DOHH2 (cell line): ENCODE measurements around the gene NXPH3.

Experiments
- H3F3A ChIP-seq: fragments of 200-600 bp; sonication (generic), shearing (Covaris generic); 2 replicates; pipeline ENCODE4 v1.6.0; 2016; ENCODE audit warnings: antibody characterized with exemption, mild to moderate bottlenecking; ENCODE audit not compliant: control insufficient read depth, insufficient read depth
- H3K27ac ChIP-seq: fragments of 200-600 bp; sonication (generic); 2 replicates; pipeline ENCODE4 v1.5.1; 2014; ENCODE audit warnings: low read depth, mild to moderate bottlenecking, low read length, moderate library complexity
- H3K27me3 ChIP-seq: fragments of 200-600 bp; sonication (generic); 2 replicates; pipeline ENCODE4 v1.6.1; 2014; ENCODE audit warnings: mild to moderate bottlenecking, low read length, mixed read lengths; ENCODE audit not compliant: control insufficient read depth
- H3K36me3 ChIP-seq: fragments of 200-600 bp; sonication (generic); 2 replicates; pipeline ENCODE4 v1.6.1; 2014; ENCODE audit warnings: mild to moderate bottlenecking, low read length, moderate library complexity, mixed read lengths; ENCODE audit not compliant: control insufficient read depth
- H3K4me1 ChIP-seq: fragments of 200-600 bp; sonication (generic); 2 replicates; pipeline ENCODE4 v1.6.1; 2014; ENCODE audit warnings: mild to moderate bottlenecking, low read length, mixed read lengths; ENCODE audit not compliant: control insufficient read depth
- H3K4me2 ChIP-seq: fragments of 200-600 bp; sonication (generic); 2 replicates; pipeline ENCODE4 v1.6.0; 2014; ENCODE audit warnings: mild to moderate bottlenecking, low read length, moderate library complexity
- H3K4me3 ChIP-seq: fragments of 200-600 bp; sonication (generic); 2 replicates; pipeline ENCODE4 v1.5.1; 2014; ENCODE audit warnings: mild to moderate bottlenecking, low read length, mixed read lengths
- H3K79me2 ChIP-seq: fragments of 200-600 bp; sonication (generic); 2 replicates; pipeline ENCODE4 v1.6.1; 2014; ENCODE audit warnings: mild to moderate bottlenecking, low read length, mixed read lengths; ENCODE audit not compliant: control insufficient read depth
- H3K9me2 ChIP-seq: fragments of 200-600 bp; sonication (generic); replicated peaks from 2 replicates; pipeline ENCODE4 v1.6.1; 2014; ENCODE audit warnings: mild to moderate bottlenecking, low read length, mixed read lengths; ENCODE audit not compliant: control insufficient read depth
- H3K9me3 ChIP-seq: fragments of 200-600 bp; sonication (generic); 2 replicates; pipeline ENCODE4 v1.6.1; 2014; ENCODE audit warnings: antibody characterized with exemption, low read length, mixed read lengths; ENCODE audit not compliant: control insufficient read depth, insufficient read depth
- H4K20me1 ChIP-seq: fragments of 200-600 bp; sonication (generic); 2 replicates; pipeline ENCODE4 v1.6.0; 2014; ENCODE audit warnings: low read depth, mild to moderate bottlenecking, antibody characterized with exemption, low read length, moderate library complexity; ENCODE audit not compliant: control insufficient read depth, insufficient read depth
- CTCF ChIP-seq: fragments of 200-600 bp; sonication (generic); IDR thresholded peaks from one replicate; pipeline ENCODE4 v1.5.1; 2014; ENCODE audit warnings: antibody characterized with exemption, mild to moderate bottlenecking, low read depth, low read length; ENCODE audit not compliant: poor library complexity, severe bottlenecking
- EZH2phosphoT487 ChIP-seq: fragments of 200-600 bp; sonication (generic); IDR thresholded peaks from 2 replicates; pipeline ENCODE4 v1.6.1; 2017; ENCODE audit warnings: borderline replicate concordance, mild to moderate bottlenecking, antibody characterized with exemption, low read length, moderate library complexity, mixed read lengths

NXPH3 gene

GRCh38 chr17:49630113-49630900 lies 54.6 kb downstream of the NXPH3 start:
- peaks cover 36% of the 10 kb centered on the region for H3K79me2 ChIP-seq
- H3F3A ChIP-seq, result no peaks in the 10 kb centered on the region
- H3K9me3 ChIP-seq, result no peaks in the 10 kb centered on the region
- no peaks in the 10 kb centered on the region for H3K27me3 ChIP-seq
- TF ChIP-seq EZH2phosphoT487 (no peak), CTCF (no peak)
- no peaks in the 10 kb centered on the region for H3K4me1 ChIP-seq
- H3K27ac ChIP-seq, result no peak overlapping the region
- H3K4me3 ChIP-seq, result no peak overlapping the region
- H3K36me3 ChIP-seq, result peaks cover 3% of the 10 kb centered on the region; the same call in 1 of the 2 replicates
- H4K20me1 ChIP-seq, result peaks cover 3% of the 10 kb centered on the region; the same call in 1 of the 2 replicates
- H3K9me2 ChIP-seq, result no peaks in the 10 kb centered on the region
- no peak overlapping the region for H3K4me2 ChIP-seq

GRCh38 chr17:49631496-49631895 lies 55.8 kb downstream of the NXPH3 start:
- Histone ChIP-seq H3K9me2 (no peaks in the 10 kb centered on the region), H3K27me3 (no peaks in the 10 kb centered on the region), H3K4me2 (no peak overlapping the region), H4K20me1 (peaks cover 3% of the 10 kb centered on the region; the same call in 1 of the 2 replicates), H3F3A (no peaks in the 10 kb centered on the region), H3K27ac (no peak overlapping the region), H3K9me3 (no peaks in the 10 kb centered on the region), H3K4me3 (no peak overlapping the region), H3K4me1 (no peaks in the 10 kb centered on the region), H3K36me3 (peaks cover 3% of the 10 kb centered on the region; the same call in 1 of the 2 replicates), H3K79me2 (peaks cover 36% of the 10 kb centered on the region)
- TF ChIP-seq CTCF (no peak), EZH2phosphoT487 (no peak)
